Activated CD4-positive, alpha-beta T cell treated with anti-CD3 and anti-CD28 coated beads for 36 hours (primary cell): Measurements from ENCODE around the gene PLA2G4C. TPM values are rescaled to one million over a fixed set of nuclear protein-coding genes. Genes with fewer than 3 reads are reported as not detected.

Experiments used
- ATAC-seq: fragments of 200-7000 bp; cut with Tn5 transposase; one replicate; pipeline ENCODE4 v1.10.0; 2021; ENCODE audit warnings: mild to moderate bottlenecking, moderate library complexity
- CTCF ChIA-PET: fragments of 350-600 bp; sonication (Branson Sonifier 250); formaldehyde crosslinking; loops from one replicate; lab custom pipeline; 2021; ENCODE audit warnings: antibody characterized with exemption; lab: Charles Lee
- POLR2A ChIA-PET: fragments of 350-600 bp; sonication (Branson Sonifier 250); formaldehyde crosslinking; loops from one replicate; lab custom pipeline; 2021; ENCODE audit warnings: antibody characterized with exemption, inconsistent platforms; lab: Charles Lee
- DNase-seq: peaks from one replicate; pipeline ENCODE4 v3.0.0-alpha.2; 2020
- H3K27ac Mint-ChIP-seq: one replicate; pipeline ENCODE4 v1.8.0; 2021; ENCODE audit warnings: mixed read lengths
- H3K27me3 Mint-ChIP-seq: one replicate; pipeline ENCODE4 v1.8.0; 2021; ENCODE audit warnings: mixed read lengths
- H3K36me3 Mint-ChIP-seq: one replicate; pipeline ENCODE4 v1.8.0; 2021; ENCODE audit warnings: low read depth, mixed read lengths
- H3K4me1 Mint-ChIP-seq: one replicate; pipeline ENCODE4 v1.8.0; 2021; ENCODE audit warnings: mixed read lengths
- H3K4me3 Mint-ChIP-seq: one replicate; pipeline ENCODE4 v1.8.0; 2021; ENCODE audit warnings: mild to moderate bottlenecking, moderate library complexity, mixed read lengths
- H3K9me3 Mint-ChIP-seq: one replicate; pipeline ENCODE4 v1.8.0; 2021; ENCODE audit warnings: low read depth, mixed read lengths
- intact Hi-C, 2 experiments: fragments of 100-400 bp; cut with DNase I in 1 of 2; cut with micrococcal nuclease in 1 of 2; formaldehyde crosslinking; loops; one replicate each; pipeline versions ENCODE4 v1.14.2 to v1.15.1; 2022 to 2024; cut with DNase I, micrococcal nuclease
- total RNA-seq, 2 experiments: library from RNA; stranded (reverse); gene quantifications; one replicate each; pipeline ENCODE4 v1.2.3, GENCODE V29; 2021

The PLA2G4C gene
- total RNA-seq, 2 experiments from 2014 or later: 11.5 to 12.4 TPM

GRCh38 chr19:48133094-48133493 is 22.5 kb upstream of the PLA2G4C start:
- ChIA-PET POLR2A (no interaction called here), CTCF (no interaction called here)
- H3K4me1 Mint-ChIP-seq: no peaks in the 10 kb centered on the region
- intact Hi-C loops: no loop called here
- H3K27me3 Mint-ChIP-seq: no peaks in the 10 kb centered on the region
- no peak for ATAC-seq
- H3K9me3 Mint-ChIP-seq: no peaks in the 10 kb centered on the region
- peaks cover 50% of the 10 kb centered on the region for H3K36me3 Mint-ChIP-seq
- no peak overlapping the region for H3K4me3 Mint-ChIP-seq
- H3K27ac Mint-ChIP-seq: no peak overlapping the region
- DNase-seq: no peak

- CTCF ChIA-PET: interaction anchor here (0.7 to 1.1 kb wide), 2 partner anchors 20 to 164 kb away, joined by 3 to 4 read pairs; no protein-coding TSS in a partner anchor
- no peaks in the 10 kb centered on the region for H3K9me3 Mint-ChIP-seq
- peaks cover 72% of the 10 kb centered on the region for H3K36me3 Mint-ChIP-seq
- ATAC-seq (no peak), DNase-seq (no peak)
- intact Hi-C loops: no loop called here
- no peaks in the 10 kb centered on the region for H3K27me3 Mint-ChIP-seq
- POLR2A ChIA-PET: no interaction called here
- H3K4me1 Mint-ChIP-seq: peaks cover 10% of the 10 kb centered on the region
- no peak overlapping the region for H3K27ac Mint-ChIP-seq
- no peak overlapping the region for H3K4me3 Mint-ChIP-seq
These were observed 16.9 kb upstream of the PLA2G4C start for GRCh38 chr19:48127561-48127960.

GRCh38 chr19:48123907-48124651 is 13.5 kb upstream of the PLA2G4C start:
- Mint-ChIP-seq H3K27ac (peak overlapping the region; percentile 42), H3K36me3 (peaks cover 73% of the 10 kb centered on the region), H3K9me3 (no peaks in the 10 kb centered on the region), H3K27me3 (no peaks in the 10 kb centered on the region), H3K4me1 (peaks cover 18% of the 10 kb centered on the region), H3K4me3 (no peak overlapping the region)
- CTCF ChIA-PET: interaction anchor here (0.6 to 1.6 kb wide), 5 partner anchors 16 to 160 kb away, joined by 3 to 5 read pairs (median 4); no protein-coding TSS in a partner anchor
- POLR2A ChIA-PET: no interaction called here
- intact Hi-C loops: no loop called here
- DNase-seq (peak; percentile 79), ATAC-seq (peak; percentile 80)

GRCh38 chr19:48122421-48122820 is 11.8 kb upstream of the PLA2G4C start:
- ChIA-PET CTCF (no interaction called here), POLR2A (interaction anchor here (0.6 to 1.3 kb wide), 2 partner anchors 12 to 39 kb away, joined by 5 read pairs; partner anchors contain the start of gene PLA2G4C)

GRCh38 chr19:48121909-48122371 is 11.3 kb upstream of the PLA2G4C start:
- ATAC-seq (peak; percentile 51), DNase-seq (peak; percentile 43)
- peaks cover 24% of the 10 kb centered on the region for H3K4me1 Mint-ChIP-seq
- CTCF ChIA-PET: no interaction called here
- no peak overlapping the region for H3K4me3 Mint-ChIP-seq
- peak overlapping the region; percentile 70 for H3K27ac Mint-ChIP-seq
- intact Hi-C loops: no loop called here
- no peaks in the 10 kb centered on the region for H3K27me3 Mint-ChIP-seq
- H3K36me3 Mint-ChIP-seq: peaks cover 63% of the 10 kb centered on the region
- no peaks in the 10 kb centered on the region for H3K9me3 Mint-ChIP-seq
- POLR2A ChIA-PET: interaction anchor here (1.3 kb wide), 1 partner anchor 12 kb away, joined by 5 read pairs; the partner anchor contains the start of gene PLA2G4C

More at GRCh38 chr19:48122421-48122820, 11.8 kb upstream of the PLA2G4C start:
- no peaks in the 10 kb centered on the region for H3K27me3 Mint-ChIP-seq
- no peaks in the 10 kb centered on the region for H3K9me3 Mint-ChIP-seq
- no peak overlapping the region for H3K4me3 Mint-ChIP-seq
- intact Hi-C loops: no loop called here
- DNase-seq (no peak), ATAC-seq (no peak)
- H3K4me1 Mint-ChIP-seq: peaks cover 24% of the 10 kb centered on the region
- peaks cover 66% of the 10 kb centered on the region for H3K36me3 Mint-ChIP-seq
- H3K27ac Mint-ChIP-seq: peak overlapping the region; percentile 70

- ATAC-seq: no peak
- Mint-ChIP-seq H3K36me3 (peaks cover 59% of the 10 kb centered on the region), H3K27ac (no peak overlapping the region), H3K9me3 (no peaks in the 10 kb centered on the region), H3K4me1 (peaks cover 24% of the 10 kb centered on the region), H3K4me3 (no peak overlapping the region), H3K27me3 (no peaks in the 10 kb centered on the region)
- intact Hi-C loops: no loop called here
- DNase-seq: no peak
- ChIA-PET CTCF (interaction anchor here (1.3 kb wide), 1 partner anchor 19 kb away, joined by 3 read pairs; no protein-coding TSS in a partner anchor), POLR2A (no interaction called here)
These were observed 10.4 kb upstream of the PLA2G4C start for GRCh38 chr19:48121066-48121465.

- intact Hi-C loops: no loop called here
- Mint-ChIP-seq H3K27me3 (no peaks in the 10 kb centered on the region), H3K36me3 (peaks cover 56% of the 10 kb centered on the region), H3K9me3 (no peaks in the 10 kb centered on the region), H3K4me1 (peaks cover 24% of the 10 kb centered on the region), H3K4me3 (no peak overlapping the region), H3K27ac (no peak overlapping the region)
- POLR2A ChIA-PET: no interaction called here
- CTCF ChIA-PET: interaction anchor here (0.7 to 1.3 kb wide), 2 partner anchors 19 to 155 kb away, joined by 3 read pairs; no protein-coding TSS in a partner anchor
- ATAC-seq: no peak
- no peak for DNase-seq
These were observed 9.9 kb upstream of the PLA2G4C start for GRCh38 chr19:48120505-48120904.

- Mint-ChIP-seq H3K27ac (peak overlapping the region; percentile 42), H3K9me3 (no peaks in the 10 kb centered on the region), H3K27me3 (no peaks in the 10 kb centered on the region), H3K4me3 (no peak overlapping the region), H3K36me3 (peaks cover 48% of the 10 kb centered on the region), H3K4me1 (peaks cover 15% of the 10 kb centered on the region)
- intact Hi-C loops: no loop called here
- ChIA-PET CTCF (interaction anchor here (0.6 kb wide), 1 partner anchor 60 kb away, joined by 4 read pairs; no protein-coding TSS in a partner anchor), POLR2A (no interaction called here)
- DNase-seq (no peak), ATAC-seq (no peak)
These were observed 7.5 kb upstream of the PLA2G4C start for GRCh38 chr19:48118131-48118517.

- DNase-seq (no peak), ATAC-seq (no peak)
- H3K4me3 Mint-ChIP-seq: no peak overlapping the region
- intact Hi-C loops: no loop called here
- H3K9me3 Mint-ChIP-seq: no peaks in the 10 kb centered on the region
- H3K27ac Mint-ChIP-seq: peak overlapping the region; percentile 42
- H3K27me3 Mint-ChIP-seq: no peaks in the 10 kb centered on the region
- H3K36me3 Mint-ChIP-seq: peaks cover 45% of the 10 kb centered on the region
- POLR2A ChIA-PET: no interaction called here
- H3K4me1 Mint-ChIP-seq: peaks cover 16% of the 10 kb centered on the region
- CTCF ChIA-PET: no interaction called here
These were observed 7.0 kb upstream of the PLA2G4C start for GRCh38 chr19:48117515-48118130.

GRCh38 chr19:48113190-48113917 is 2.7 kb upstream of the PLA2G4C start:
- ChIA-PET POLR2A (no interaction called here), CTCF (interaction anchor here (0.6 kb wide), 1 partner anchor 201 kb away, joined by 4 read pairs; no protein-coding TSS in a partner anchor)
- H3K36me3 Mint-ChIP-seq: peaks cover 20% of the 10 kb centered on the region
- H3K4me3 Mint-ChIP-seq: no peak overlapping the region
- no peaks in the 10 kb centered on the region for H3K27me3 Mint-ChIP-seq
- peak overlapping the region; percentile 70 for H3K27ac Mint-ChIP-seq
- intact Hi-C loops: no loop called here
- peaks cover 18% of the 10 kb centered on the region for H3K4me1 Mint-ChIP-seq
- no peaks in the 10 kb centered on the region for H3K9me3 Mint-ChIP-seq
- peak; percentile 20 for ATAC-seq
- no peak for DNase-seq

- H3K27ac Mint-ChIP-seq: peak overlapping the region; percentile 47
- peaks cover 11% of the 10 kb centered on the region for H3K36me3 Mint-ChIP-seq
- DNase-seq (no peak), ATAC-seq (no peak)
- H3K4me3 Mint-ChIP-seq: peak overlapping the region; percentile 81
- H3K4me1 Mint-ChIP-seq: peaks cover 20% of the 10 kb centered on the region
- POLR2A ChIA-PET: interaction anchor here (0.5 to 1.4 kb wide), 3 partner anchors 18 to 505 kb away, joined by 3 to 8 read pairs (median 3); no protein-coding TSS in a partner anchor
- no peaks in the 10 kb centered on the region for H3K27me3 Mint-ChIP-seq
- CTCF ChIA-PET: interaction anchor here (0.6 to 5.1 kb wide), 9 partner anchors 9 to 179 kb away, joined by 3 to 35 read pairs (median 3); no protein-coding TSS in a partner anchor
- no peaks in the 10 kb centered on the region for H3K9me3 Mint-ChIP-seq
- intact Hi-C loops: loop anchor here in 1 of 2 experiments (2.0 kb wide), 1 partner anchor 94 kb away; no protein-coding TSS in a partner anchor
These were observed 663 bp upstream of the PLA2G4C start for GRCh38 chr19:48111280-48111679.
